IMR-90 (cell line): ENCODE measurements around the gene GALNT16. TPM values are rescaled to one million over a fixed set of nuclear protein-coding genes. Genes with fewer than 3 reads are reported as not detected.

Source experiments
- ATAC-seq: fragments of 200-7000 bp; cut with Tn5 transposase; 2 replicates; pipeline ENCODE4 v1.9.1; 2020; ENCODE audit warnings: low read depth, mild to moderate bottlenecking, moderate library complexity
- BruUV-seq: library from RNA; stranded (reverse); fragments of 400-500 nt; replicated peaks from 2 replicates; lab custom pipeline; 2021; lab: Mats Ljungman, UMichigan
- CTCF ChIA-PET: fragments of 300-600 bp; formaldehyde crosslinking; extraction: SDS; loops from one replicate; lab custom pipeline; 2021; ENCODE audit warnings: antibody characterized with exemption; lab: Yijun Ruan, JAX
- POLR2A ChIA-PET: fragments of 300-600 bp; sonication (Branson Sonifier 250); formaldehyde crosslinking; loops from one replicate; lab custom pipeline; 2022; ENCODE audit warnings: antibody characterized with exemption; ENCODE audit not compliant: unreplicated experiment; lab: Charles Lee
- DNase-seq: peaks from one replicate; pipeline ENCODE4 v3.0.0; 2013
- H2AFZ ChIP-seq: replicated peaks from 2 replicates; pipeline ENCODE3; 2013; ENCODE audit warnings: low read length, mild to moderate bottlenecking; ENCODE audit not compliant: poor library complexity
- H2AK5ac ChIP-seq: 2 replicates; pipeline ENCODE4 v1.6.1; 2013; ENCODE audit warnings: low read depth, low read length, inconsistent platforms
- H2AK9ac ChIP-seq: replicated peaks from 2 replicates; pipeline ENCODE3; 2013; ENCODE audit warnings: mild to moderate bottlenecking, low read depth, low read length, moderate library complexity; ENCODE audit not compliant: poor library complexity
- H2BK120ac ChIP-seq: 2 replicates; pipeline ENCODE4 v1.6.1; 2013; ENCODE audit warnings: low read depth, low read length, inconsistent platforms
- H2BK15ac ChIP-seq: 3 replicates; pipeline ENCODE4 v1.6.1; 2013; ENCODE audit warnings: low read depth, low read length, inconsistent platforms
- H2BK20ac ChIP-seq: 2 replicates; pipeline ENCODE4 v1.6.1; 2013; ENCODE audit warnings: low read depth, mild to moderate bottlenecking, inconsistent platforms, low read length, moderate library complexity
- H2BK5ac ChIP-seq: 2 replicates; pipeline ENCODE4 v1.6.1; 2013; ENCODE audit warnings: mild to moderate bottlenecking, low read depth, low read length, inconsistent platforms; ENCODE audit not compliant: poor library complexity, severe bottlenecking
- H3K14ac ChIP-seq: replicated peaks from 2 replicates; pipeline ENCODE4 v1.6.1; 2013; ENCODE audit warnings: low read depth, low read length, inconsistent platforms
- H3K18ac ChIP-seq: 2 replicates; pipeline ENCODE4 v1.6.1; 2013; ENCODE audit warnings: low read depth, low read length, control low read depth
- H3K23ac ChIP-seq: 2 replicates; pipeline ENCODE4 v1.6.1; 2013; ENCODE audit warnings: low read depth, low read length, inconsistent platforms
- H3K27ac ChIP-seq: 2 replicates; pipeline ENCODE4 v1.5.1; 2013; ENCODE audit warnings: mild to moderate bottlenecking, control low read depth, low read length; ENCODE audit not compliant: insufficient read depth
- H3K27me3 ChIP-seq: 2 replicates; pipeline ENCODE4 v1.6.1; 2013; ENCODE audit warnings: low read length; ENCODE audit not compliant: control insufficient read depth, insufficient read depth
- H3K36me3 ChIP-seq: 2 replicates; pipeline ENCODE4 v1.6.1; 2013; ENCODE audit warnings: low read length, mixed read lengths; ENCODE audit not compliant: control insufficient read depth, insufficient read depth
- H3K4ac ChIP-seq: 2 replicates; pipeline ENCODE4 v1.6.1; 2013; ENCODE audit warnings: low read depth, low read length, inconsistent platforms
- H3K4me1 ChIP-seq: 2 replicates; pipeline ENCODE4 v1.6.1; 2013; ENCODE audit warnings: low read length, mixed read lengths; ENCODE audit not compliant: control insufficient read depth, insufficient read depth
- H3K4me2 ChIP-seq: 2 replicates; pipeline ENCODE4 v1.6.1; 2013; ENCODE audit warnings: low read depth, mild to moderate bottlenecking, control low read depth, low read length, moderate library complexity
- H3K4me3 ChIP-seq: 2 replicates; pipeline ENCODE4 v1.5.1; 2013; ENCODE audit warnings: low read depth, mild to moderate bottlenecking, control low read depth, low read length, moderate library complexity; ENCODE audit not compliant: insufficient read depth
- H3K56ac ChIP-seq: 2 replicates; pipeline ENCODE4 v1.6.1; 2013; ENCODE audit warnings: low read length, inconsistent platforms; ENCODE audit not compliant: insufficient read depth; ENCODE audit errors: extremely low read depth
- H3K79me1 ChIP-seq, 2 experiments: 2 replicates each; pipeline ENCODE4 v1.6.1; 2013; ENCODE audit warnings: low read length in 2 of 2, inconsistent platforms in 1 of 2, low read depth in 1 of 2
- H3K9ac ChIP-seq: 2 replicates; pipeline ENCODE4 v1.6.1; 2013; ENCODE audit warnings: low read depth, low read length, control low read depth
- H3K9me1 ChIP-seq: 2 replicates; pipeline ENCODE4 v1.6.1; 2013; ENCODE audit warnings: low read length, inconsistent platforms; ENCODE audit not compliant: insufficient read depth
- H3K9me3 ChIP-seq: 2 replicates; pipeline ENCODE4 v1.6.1; 2013; ENCODE audit warnings: low read length; ENCODE audit not compliant: control insufficient read depth, insufficient read depth
- H4K20me1 ChIP-seq: 2 replicates; pipeline ENCODE4 v1.6.1; 2013; ENCODE audit warnings: low read length, inconsistent platforms; ENCODE audit not compliant: insufficient read depth
- H4K5ac ChIP-seq: 2 replicates; pipeline ENCODE4 v1.6.1; 2013; ENCODE audit warnings: mild to moderate bottlenecking, low read depth, low read length, control low read depth
- H4K8ac ChIP-seq, 2 experiments: 2 replicates each; pipeline ENCODE4 v1.6.1; 2013; ENCODE audit warnings: low read depth in 2 of 2, low read length in 2 of 2, control low read depth in 1 of 2, inconsistent platforms in 1 of 2
- H4K91ac ChIP-seq: 2 replicates; pipeline ENCODE4 v1.6.1; 2013; ENCODE audit warnings: low read depth, low read length, inconsistent platforms; ENCODE audit not compliant: insufficient read depth
- BHLHE40 ChIP-seq: fragments of 150-350 bp; IDR thresholded peaks from 2 replicates; pipeline ENCODE4 v1.6.1; 2016; ENCODE audit warnings: mild to moderate bottlenecking, low read depth, low read length
- FOS ChIP-seq: fragments of 150-350 bp; IDR thresholded peaks from 2 replicates; pipeline ENCODE4 v1.6.1; 2016; ENCODE audit warnings: low read depth, low read length
- MAFK ChIP-seq: IDR thresholded peaks from 2 replicates; pipeline ENCODE4 v1.6.1; 2012; ENCODE audit warnings: low read depth, low read length, improper control_type of control experiment
- MAZ ChIP-seq: IDR thresholded peaks from 2 replicates; pipeline ENCODE4 v1.6.1; 2012; ENCODE audit warnings: low read depth, mild to moderate bottlenecking, low read length, improper control_type of control experiment, moderate library complexity, borderline replicate concordance
- MXI1 ChIP-seq: IDR thresholded peaks from 2 replicates; pipeline ENCODE4 v1.6.1; 2012; ENCODE audit warnings: low read depth, mild to moderate bottlenecking, low read length, moderate library complexity, borderline replicate concordance
- POLR2A ChIP-seq: IDR thresholded peaks from 2 replicates; pipeline ENCODE4 v1.6.1; 2012; ENCODE audit warnings: mild to moderate bottlenecking, low read depth, low read length
- RAD21 ChIP-seq: IDR thresholded peaks from 2 replicates; pipeline ENCODE4 v1.6.1; 2012; ENCODE audit warnings: low read length, improper control_type of control experiment
- RCOR1 ChIP-seq: IDR thresholded peaks from 2 replicates; pipeline ENCODE4 v1.6.1; 2012; ENCODE audit warnings: mild to moderate bottlenecking, low read length, improper control_type of control experiment; ENCODE audit not compliant: insufficient replicate concordance
- WGBS, 2 experiments: methylation state at CpG; one replicate each; pipeline versions ENCODE4 v1.1.5 to v1.1.7; 2013; ENCODE audit warnings: missing lambda C conversion rate in 2 of 2; ENCODE audit not compliant: insufficient read length in 1 of 2; ENCODE audit errors: extremely low coverage in 2 of 2; 5-methylcytosine and 5-hydroxymethylcytosine counted together
- dilution Hi-C: fragments of 300-500 bp; cut with HindIII; formaldehyde crosslinking; loops from one replicate; pipeline ENCODE4 v1.14.3; 2018; ENCODE audit warnings: low sequenced_read_pairs; ENCODE audit not compliant: unreplicated experiment
- in situ Hi-C: fragments of 300-500 bp; cut with MboI; formaldehyde crosslinking; loops from 3 replicates; pipeline ENCODE4 v1.14.3; 2019; ENCODE audit warnings: low sequenced_read_pairs, inconsistent platforms, mixed read lengths
- intact Hi-C: fragments of 100-400 bp; cut with micrococcal nuclease; formaldehyde crosslinking; loops from 2 replicates; pipeline ENCODE4 v1.10.0; 2022
- polyA plus RNA-seq, 3 experiments: library from polyadenylated mRNA; depleted of rRNA; stranded (reverse); fragments of >200 nt; gene quantifications; 2 replicates each; pipeline ENCODE4 v1.2.3, GENCODE V29; 2012; ENCODE audit warnings: low replicate concordance in 1 of 3
- total RNA-seq: library from RNA; depleted of rRNA; stranded (reverse); fragments of >200 nt; gene quantifications from 2 replicates; pipeline ENCODE4 v1.2.3, GENCODE V29; 2012
- TF ChIP-seq, protein P1 (sequence below): fragments of 150-350 bp; IDR thresholded peaks from 2 replicates; pipeline ENCODE4 v1.6.1; 2016; ENCODE audit warnings: low read depth, mild to moderate bottlenecking, low read length, moderate library complexity, borderline replicate concordance

Gene GALNT16
- total and polyA plus RNA-seq, 2 of the 4 experiments (the other 2 are of a cell fraction): 0.36 to 1.5 TPM

DNA sequence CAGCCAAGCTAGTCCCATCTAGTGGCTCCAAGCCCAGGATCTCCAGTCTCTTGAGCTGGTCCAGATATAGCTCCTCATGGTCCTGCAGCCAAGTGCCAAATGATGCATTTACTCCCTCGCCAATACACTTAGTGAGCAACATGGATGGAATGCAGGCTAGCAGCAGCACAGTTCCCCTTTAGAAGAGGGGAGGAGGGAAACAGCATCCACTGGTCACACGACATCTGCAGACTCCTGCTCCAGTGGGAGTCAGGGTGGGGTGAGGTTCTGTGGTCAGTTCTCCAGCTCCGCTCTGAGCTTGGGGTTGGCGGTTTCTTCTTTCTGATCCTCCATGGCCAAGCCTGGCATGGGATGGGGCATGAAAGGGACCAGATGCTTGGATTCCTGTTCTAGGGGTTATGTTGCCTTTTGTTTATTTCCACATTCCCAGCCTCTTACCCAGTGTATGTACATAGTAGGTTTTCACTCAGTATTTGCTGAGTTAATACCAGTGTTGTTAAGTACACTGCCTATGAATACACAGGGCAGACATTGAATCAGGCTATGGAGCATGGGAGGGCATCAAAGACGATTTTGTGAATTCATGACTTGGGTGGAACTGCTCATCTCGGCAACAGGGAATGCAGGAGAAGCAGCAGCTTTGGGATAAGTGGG, 57.3 kb downstream of the GALNT16 start:
- in situ Hi-C loops: no loop called here

More for the DNA sequence above, 57.3 kb downstream of the GALNT16 start:
- TF ChIP-seq MXI1: peak; percentile 69; the same call in 1 of the 2 replicates
- TF ChIP-seq RCOR1: peak; percentile 79
- no peak for TF ChIP-seq MAFK
- TF ChIP-seq MAZ: peak; percentile 73
- TF ChIP-seq, protein P1, sequence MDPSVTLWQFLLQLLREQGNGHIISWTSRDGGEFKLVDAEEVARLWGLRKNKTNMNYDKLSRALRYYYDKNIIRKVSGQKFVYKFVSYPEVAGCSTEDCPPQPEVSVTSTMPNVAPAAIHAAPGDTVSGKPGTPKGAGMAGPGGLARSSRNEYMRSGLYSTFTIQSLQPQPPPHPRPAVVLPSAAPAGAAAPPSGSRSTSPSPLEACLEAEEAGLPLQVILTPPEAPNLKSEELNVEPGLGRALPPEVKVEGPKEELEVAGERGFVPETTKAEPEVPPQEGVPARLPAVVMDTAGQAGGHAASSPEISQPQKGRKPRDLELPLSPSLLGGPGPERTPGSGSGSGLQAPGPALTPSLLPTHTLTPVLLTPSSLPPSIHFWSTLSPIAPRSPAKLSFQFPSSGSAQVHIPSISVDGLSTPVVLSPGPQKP: no peak
- peak; percentile 21; the same call in 1 of the 2 replicates for TF ChIP-seq RAD21
- TF ChIP-seq FOS: peak; percentile 49; the same call in 1 of the 2 replicates
- TF ChIP-seq BHLHE40: peak; percentile 88
- TF ChIP-seq POLR2A: no peak
- CTCF ChIA-PET: interaction anchor here (0.6 to 0.7 kb wide), 3 partner anchors 25 to 66 kb away, joined by 3 to 4 read pairs (median 3); no protein-coding TSS in a partner anchor
- Histone ChIP-seq H3K18ac (peak overlapping the region; percentile 0; the same call in 1 of the 2 replicates), H3K9me1 (peaks cover 24% of the 10 kb centered on the region), H2AFZ (peak overlapping the region; percentile 60), H3K9me3 (no peaks in the 10 kb centered on the region), H4K20me1 (peaks cover 7% of the 10 kb centered on the region; the same call in 1 of the 2 replicates), H3K23ac (peak overlapping the region; percentile 25; the same call in 1 of the 2 replicates), H2BK5ac (no peak overlapping the region), H3K56ac (no peak overlapping the region), H3K14ac (peak overlapping the region; percentile 26; the same call in 1 of the 2 replicates), H2BK120ac (peak overlapping the region; percentile 77), H2BK20ac (peak overlapping the region; percentile 60), H3K4me2 (peak overlapping the region; percentile 4; the same call in 1 of the 2 replicates), H3K27me3 (no peaks in the 10 kb centered on the region), H3K4ac (peak overlapping the region; percentile 79), H3K9ac (no peak overlapping the region), H3K36me3 (no peaks in the 10 kb centered on the region), H3K79me1 (no peaks in the 10 kb centered on the region), H3K4me1 (peaks cover 11% of the 10 kb centered on the region), H3K4me3 (no peak overlapping the region), H4K5ac (no peak overlapping the region; the same call in 1 of the 2 replicates), H4K91ac (peak overlapping the region; percentile 29; the same call in 1 of the 2 replicates), H2AK5ac (peak overlapping the region; percentile 33), H4K8ac (peak overlapping the region in 1 of 2 experiments; percentile 50; a peak in 1 of 4 replicates), H3K27ac (peak overlapping the region; percentile 14; the same call in 1 of the 2 replicates), H2BK15ac (peak overlapping the region; percentile 13; the same call in 1 of the 3 replicates), H2AK9ac (peak overlapping the region; percentile 34)
- DNase-seq: peak; percentile 98
- POLR2A ChIA-PET: interaction anchor here (0.6 kb wide), 1 partner anchor 16 kb away, joined by 5 read pairs; no protein-coding TSS in a partner anchor
- WGBS, 2 experiments: 100% methylated on average over 2 of the region's 6 CpGs; no CpG with 5 or more reads in 1 of the 2 experiments
- intact Hi-C loops (loop anchor here (5.0 kb wide), 1 partner anchor 50 kb away; no protein-coding TSS in a partner anchor), dilution Hi-C loops (no loop called here)
- no TSS peak for BruUV-seq
- ATAC-seq: peak; percentile 97
